CD4-positive, alpha-beta T cell (primary cell): ENCODE measurements around the gene PPP1R36. TPM values are rescaled to one million over a fixed set of nuclear protein-coding genes. Genes with fewer than 3 reads are reported as not detected.

Experiments used
- ATAC-seq: fragments of 200-7000 bp; cut with Tn5 transposase; one replicate; pipeline ENCODE4 v1.10.0; 2022; ENCODE audit warnings: mild to moderate bottlenecking; ENCODE audit not compliant: poor library complexity
- CTCF ChIA-PET: fragments of 350-600 bp; sonication (Branson Sonifier 250); formaldehyde crosslinking; loops from one replicate; lab custom pipeline; 2021; ENCODE audit warnings: antibody characterized with exemption, inconsistent platforms; lab: Charles Lee
- POLR2A ChIA-PET: fragments of 350-600 bp; sonication (Branson Sonifier 250); formaldehyde crosslinking; loops from one replicate; lab custom pipeline; 2021; ENCODE audit warnings: antibody characterized with exemption, inconsistent platforms; lab: Charles Lee
- DNase-seq, 14 experiments: peaks; one replicate each; pipeline ENCODE4 v3.0.0-alpha.2; 2013 to 2020; ENCODE audit warnings: mixed read lengths in 2 of 14
- H3K27ac ChIP-seq, 2 donors: one replicate each; pipeline versions ENCODE4 v1.5.1 to v1.7.0; 2013; ENCODE audit warnings: low read length in 2 of 2, low read depth in 1 of 2, mild to moderate bottlenecking in 1 of 2
- H3K27me3 ChIP-seq, 2 experiments: 1 replicate in 1 of 2; 2 replicates in 1 of 2; pipeline versions ENCODE4 v1.6.1 to v1.7.0; 2013; ENCODE audit warnings: low read length in 2 of 2, control low read depth in 1 of 2, mild to moderate bottlenecking in 1 of 2, moderate library complexity in 1 of 2; ENCODE audit not compliant: insufficient read depth in 2 of 2, control insufficient read depth in 1 of 2
- H3K36me3 ChIP-seq: one replicate; pipeline ENCODE4 v1.6.1; 2013; ENCODE audit warnings: low read length, control low read depth; ENCODE audit not compliant: insufficient read depth
- H3K4me1 ChIP-seq: one replicate; pipeline ENCODE4 v1.6.1; 2013; ENCODE audit warnings: low read length, control low read depth; ENCODE audit not compliant: insufficient read depth
- H3K4me3 ChIP-seq: one replicate; pipeline ENCODE4 v1.5.1; 2013; ENCODE audit warnings: mild to moderate bottlenecking, low read length, moderate library complexity
- H3K9me3 ChIP-seq, 2 experiments: 1 replicate in 1 of 2; 2 replicates in 1 of 2; pipeline versions ENCODE4 v1.6.1 to v1.7.0; 2013; ENCODE audit warnings: low read length in 2 of 2, mild to moderate bottlenecking in 2 of 2, control low read depth in 1 of 2, moderate library complexity in 1 of 2; ENCODE audit not compliant: control insufficient read depth in 1 of 2, insufficient read depth in 1 of 2
- H3K27ac Mint-ChIP-seq: one replicate; pipeline ENCODE4 v1.8.0; 2020; ENCODE audit warnings: mixed read lengths
- H3K27me3 Mint-ChIP-seq: one replicate; pipeline ENCODE4 v1.8.0; 2021; ENCODE audit warnings: mixed read lengths
- H3K36me3 Mint-ChIP-seq: one replicate; pipeline ENCODE4 v1.8.0; 2021; ENCODE audit warnings: low read depth, mixed read lengths
- H3K4me1 Mint-ChIP-seq: one replicate; pipeline ENCODE4 v1.8.0; 2021; ENCODE audit warnings: low read depth, mixed read lengths
- H3K4me3 Mint-ChIP-seq: one replicate; pipeline ENCODE4 v1.8.0; 2020; ENCODE audit warnings: mild to moderate bottlenecking, mixed read lengths
- H3K9me3 Mint-ChIP-seq: one replicate; pipeline ENCODE4 v1.8.0; 2020; ENCODE audit warnings: mixed read lengths
- CTCF ChIP-seq: fragments of 200-600 bp; IDR thresholded peaks from one replicate; pipeline ENCODE4 v1.8.0; 2022; ENCODE audit warnings: antibody characterized with exemption, mild to moderate bottlenecking
- intact Hi-C, 2 experiments: fragments of 100-400 bp; cut with DNase I in 1 of 2; cut with micrococcal nuclease in 1 of 2; formaldehyde crosslinking; loops; one replicate each; pipeline versions ENCODE4 v1.15.1 to v1.9.0; 2023 to 2025; cut with DNase I, micrococcal nuclease
- total RNA-seq, 174 experiments: library from RNA in 2 of 174; stranded (reverse) in 2 of 174; gene quantifications; one replicate each; pipeline ENCODE4 v1.2.3 and lab custom pipeline; 2021 to 2026

The PPP1R36 gene
- total RNA-seq, 2 experiments from 2014 or later: not detected

GRCh38 chr14:64591809-64592208, 42.0 kb downstream of the PPP1R36 start:
- ATAC-seq: no peak
- no peak overlapping the region for H3K27ac Mint-ChIP-seq
- POLR2A ChIA-PET: no interaction called here
- no peak overlapping the region for H3K4me3 ChIP-seq
- DNase-seq: no peak
- H3K4me3 Mint-ChIP-seq: no peak overlapping the region
- no peaks in the 10 kb centered on the region for H3K27me3 ChIP-seq
- H3K27ac ChIP-seq: no peak overlapping the region
- H3K9me3 ChIP-seq: no peaks in the 10 kb centered on the region
- H3K36me3 Mint-ChIP-seq: no peaks in the 10 kb centered on the region
- no peaks in the 10 kb centered on the region for H3K4me1 ChIP-seq
- TF ChIP-seq CTCF: no peak
- no peaks in the 10 kb centered on the region for H3K27me3 Mint-ChIP-seq
- no peaks in the 10 kb centered on the region for H3K4me1 Mint-ChIP-seq
- no peaks in the 10 kb centered on the region for H3K9me3 Mint-ChIP-seq
- intact Hi-C loops: no loop called here
- H3K36me3 ChIP-seq: no peaks in the 10 kb centered on the region
- CTCF ChIA-PET: no interaction called here

GRCh38 chr14:64594438-64594837, 44.7 kb downstream of the PPP1R36 start:
- Histone ChIP-seq H3K27me3 (no peaks in the 10 kb centered on the region), H3K4me1 (no peaks in the 10 kb centered on the region), H3K36me3 (no peaks in the 10 kb centered on the region), H3K9me3 (no peaks in the 10 kb centered on the region), H3K27ac (no peak overlapping the region), H3K4me3 (no peak overlapping the region)
- H3K27me3 Mint-ChIP-seq: no peaks in the 10 kb centered on the region
- no peak for DNase-seq
- H3K27ac Mint-ChIP-seq: no peak overlapping the region
- no peaks in the 10 kb centered on the region for H3K9me3 Mint-ChIP-seq
- no peak overlapping the region for H3K4me3 Mint-ChIP-seq
- intact Hi-C loops: no loop called here
- no peak for TF ChIP-seq CTCF
- POLR2A ChIA-PET: no interaction called here
- no peak for ATAC-seq
- H3K4me1 Mint-ChIP-seq: no peaks in the 10 kb centered on the region
- CTCF ChIA-PET: no interaction called here
- H3K36me3 Mint-ChIP-seq: no peaks in the 10 kb centered on the region

GRCh38 chr14:64598404-64598803, 48.6 kb downstream of the PPP1R36 start:
- ATAC-seq: no peak
- ChIA-PET POLR2A (no interaction called here), CTCF (interaction anchor here (1.6 kb wide), 1 partner anchor 30 kb away, joined by 3 read pairs; no protein-coding TSS in a partner anchor)
- intact Hi-C loops: no loop called here
- Histone ChIP-seq H3K4me3 (no peak overlapping the region), H3K27ac (no peak overlapping the region), H3K36me3 (no peaks in the 10 kb centered on the region), H3K9me3 (no peaks in the 10 kb centered on the region), H3K4me1 (no peaks in the 10 kb centered on the region), H3K27me3 (peaks cover 0 to 5% of the 10 kb centered on the region in 2 experiments)
- Mint-ChIP-seq H3K27me3 (peaks cover 16% of the 10 kb centered on the region), H3K9me3 (no peaks in the 10 kb centered on the region), H3K36me3 (no peaks in the 10 kb centered on the region), H3K4me3 (no peak overlapping the region), H3K27ac (no peak overlapping the region), H3K4me1 (no peaks in the 10 kb centered on the region)
- no peak for DNase-seq
- TF ChIP-seq CTCF: no peak
